HepG2 (cell line): Measurements from ENCODE around the gene ACO1. TPM values are rescaled to one million over a fixed set of nuclear protein-coding genes. Genes with fewer than 3 reads are reported as not detected.

Source experiments
- ATAC-seq: fragments of 200-7000 bp; cut with Tn5 transposase; 3 replicates; pipeline ENCODE4 v1.9.1; 2020; ENCODE audit warnings: mild to moderate bottlenecking, moderate library complexity
- BruUV-seq: library from RNA; stranded (reverse); fragments of 400-500 nt; replicated peaks from 2 replicates; lab custom pipeline; 2021; lab: Mats Ljungman, UMichigan
- CTCF ChIA-PET: fragments of 300-600 bp; formaldehyde crosslinking; extraction: SDS; loops from one replicate; lab custom pipeline; 2021; ENCODE audit warnings: low total read pairs, inconsistent platforms, low intra/inter-chr PET ratio; lab: Yijun Ruan, JAX
- POLR2A ChIA-PET: fragments of 350-600 bp; sonication (Branson Sonifier 250); formaldehyde crosslinking; loops from one replicate; lab custom pipeline; 2020; ENCODE audit warnings: antibody characterized with exemption, inconsistent platforms; lab: Yijun Ruan, JAX
- DNase-seq: peaks from one replicate; pipeline ENCODE4 v3.0.0-alpha.2; 2015; ENCODE audit warnings: low spot score
- FAIRE-seq: peaks from 3 replicates; lab custom pipeline; 2011; peaks lifted over from hg19 to GRCh38; lab: Jason Lieb, UNC
- H2AFZ ChIP-seq: one replicate; pipeline ENCODE4 v1.6.1; 2011; ENCODE audit warnings: low read length, inconsistent platforms
- H3K27ac ChIP-seq: fragments of 300-600 bp; 3 replicates; pipeline ENCODE4 v1.8.0; 2011; ENCODE audit warnings: mixed run types, mild to moderate bottlenecking, mixed read lengths, low read length, inconsistent platforms; ENCODE audit not compliant: insufficient read depth; ENCODE audit errors: extremely low read length
- H3K27me3 ChIP-seq, 2 experiments: fragments of 200-600 bp in 1 of 2; 2 replicates in 1 of 2; 3 replicates in 1 of 2; pipeline versions ENCODE4 v1.6.0 to v1.8.0; 2011; ENCODE audit warnings: low read length in 2 of 2, mild to moderate bottlenecking in 2 of 2, moderate library complexity in 2 of 2, inconsistent platforms in 1 of 2; ENCODE audit not compliant: insufficient read depth in 2 of 2, control insufficient read depth in 1 of 2
- H3K36me3 ChIP-seq, 2 experiments: fragments of 200-600 bp in 1 of 2; replicated peaks in 1 of 2; 2 replicates in 1 of 2; 3 replicates in 1 of 2; pipeline versions ENCODE4 v1.5.1 to v1.8.0; 2011; ENCODE audit warnings: low read length in 2 of 2, inconsistent platforms in 1 of 2; ENCODE audit not compliant: insufficient read depth in 2 of 2, control insufficient read depth in 1 of 2
- H3K4me1 ChIP-seq: 2 replicates; pipeline ENCODE4 v1.5.1; 2012; ENCODE audit warnings: low read length, inconsistent platforms; ENCODE audit not compliant: insufficient read depth
- H3K4me2 ChIP-seq: 2 replicates; pipeline ENCODE4 v1.6.0; 2011; ENCODE audit warnings: low read depth, low read length, inconsistent platforms
- H3K4me3 ChIP-seq, 3 experiments: fragments of 200-600 bp in 1 of 3; sonication (generic), shearing (Covaris generic) in 1 of 3; replicated peaks in 1 of 3; 2 replicates each; pipeline ENCODE4 v1.5.1; 2011 to 2016; ENCODE audit warnings: low read length in 3 of 3, inconsistent platforms in 2 of 3, low read depth in 2 of 3, mild to moderate bottlenecking in 2 of 3, control low read depth in 1 of 3, mixed read lengths in 1 of 3; ENCODE audit not compliant: insufficient read depth in 1 of 3
- H3K79me2 ChIP-seq: one replicate; pipeline ENCODE4 v1.6.1; 2011; ENCODE audit warnings: low read length, inconsistent platforms; ENCODE audit not compliant: insufficient read depth
- H3K9ac ChIP-seq: 2 replicates; pipeline ENCODE4 v1.6.0; 2011; ENCODE audit warnings: mild to moderate bottlenecking, low read depth, low read length, inconsistent platforms; ENCODE audit not compliant: insufficient read depth
- H3K9me3 ChIP-seq: 2 replicates; pipeline ENCODE4 v1.5.1; 2012; ENCODE audit warnings: mild to moderate bottlenecking, low read length
- H4K20me1 ChIP-seq: 2 replicates; pipeline ENCODE4 v1.6.0; 2011; ENCODE audit warnings: inconsistent platforms, mild to moderate bottlenecking, low read length, moderate library complexity; ENCODE audit not compliant: insufficient read depth
- CENPBD1 ChIP-seq: sonication (generic); formaldehyde crosslinking; IDR thresholded peaks from 2 replicates; pipeline ENCODE4 v1.8.0; 2022; ENCODE audit warnings: missing genetic modification reagents, low read depth, mild to moderate bottlenecking, borderline replicate concordance
- CENPX ChIP-seq: sonication (generic); formaldehyde crosslinking; IDR thresholded peaks from 2 replicates; pipeline ENCODE4 v1.9.0; 2021; ENCODE audit warnings: mild to moderate bottlenecking, missing genetic modification reagents, moderate library complexity
- GLI4 ChIP-seq: sonication (generic); formaldehyde crosslinking; IDR thresholded peaks from 2 replicates; pipeline ENCODE4 v1.5.1; 2020; ENCODE audit warnings: missing genetic modification reagents, mild to moderate bottlenecking, moderate library complexity, borderline replicate concordance
- GTF3A ChIP-seq: sonication (generic); formaldehyde crosslinking; conservative IDR thresholded peaks from 2 replicates; pipeline ENCODE4 v1.4.0; 2020; ENCODE audit warnings: mild to moderate bottlenecking, missing genetic modification reagents
- GZF1 ChIP-seq: sonication (generic); formaldehyde crosslinking; IDR thresholded peaks from 2 replicates; pipeline ENCODE4 v1.5.1; 2020; ENCODE audit warnings: mild to moderate bottlenecking, missing genetic modification reagents
- MIXL1 ChIP-seq: IDR thresholded peaks from 2 replicates; pipeline ENCODE4 v1.6.1; 2016
- SALL1 ChIP-seq: sonication (generic); formaldehyde crosslinking; IDR thresholded peaks from 2 replicates; pipeline ENCODE4 v1.8.0; 2022; ENCODE audit warnings: mild to moderate bottlenecking, missing genetic modification reagents
- WIZ ChIP-seq: sonication (generic); formaldehyde crosslinking; IDR thresholded peaks from 2 replicates; pipeline ENCODE4 v1.5.1; 2020; ENCODE audit warnings: mild to moderate bottlenecking, missing genetic modification reagents
- ZBTB46 ChIP-seq: sonication (generic); formaldehyde crosslinking; IDR thresholded peaks from 2 replicates; pipeline ENCODE4 v1.4.0; 2020; ENCODE audit warnings: mild to moderate bottlenecking, missing genetic modification reagents, borderline replicate concordance
- ZFP37 ChIP-seq: sonication (generic); formaldehyde crosslinking; IDR thresholded peaks from 2 replicates; pipeline ENCODE4 v1.4.0; 2020; ENCODE audit warnings: missing genetic modification reagents, borderline replicate concordance
- ZNF33B ChIP-seq: sonication (generic); formaldehyde crosslinking; IDR thresholded peaks from 2 replicates; pipeline ENCODE4 v1.5.1; 2020; ENCODE audit warnings: mild to moderate bottlenecking, missing genetic modification reagents
- ZNF598 ChIP-seq: sonication (generic); formaldehyde crosslinking; IDR thresholded peaks from 2 replicates; pipeline ENCODE4 v1.5.1; 2020; ENCODE audit warnings: mild to moderate bottlenecking, missing genetic modification reagents, borderline replicate concordance
- WGBS: methylation state at CpG from one replicate; pipeline ENCODE4 v1.1.6; 2017; ENCODE audit warnings: low lambda C conversion rate; 5-methylcytosine and 5-hydroxymethylcytosine counted together
- in situ Hi-C: cut with HindIII; loops from 2 replicates; pipeline ENCODE4 v1.10.0; 2017; ENCODE audit warnings: low pct_unique_long_range_greater_than_20kb; ENCODE audit not compliant: extremely low pct_ligation_motif_present
- intact Hi-C: fragments of 100-400 bp; cut with micrococcal nuclease; formaldehyde crosslinking; loops from one replicate; pipeline ENCODE4 v1.10.0; 2022; ENCODE audit not compliant: unreplicated experiment
- polyA plus RNA-seq, 8 experiments: library from polyadenylated mRNA; depleted of rRNA in 3 of 8; stranded (reverse) in 7 of 8; unstranded in 1 of 8; fragments of >200 nt; fragmentation: Illumina TruSeq in 4 of 8; extraction: Trizol in 4 of 8; gene quantifications; 2 replicates each; pipeline versions ENCODE4 v1.2.1 to v1.2.3, GENCODE V29; 2011 to 2016; ENCODE audit warnings: low read depth in 4 of 8, missing spikeins in 1 of 8, mixed read lengths in 1 of 8; ENCODE audit not compliant: insufficient read depth in 1 of 8
- total RNA-seq, 5 experiments: library from RNA; depleted of rRNA; stranded (reverse); fragments of >200 nt; fragmentation: Illumina TruSeq; extraction: Trizol; gene quantifications; 2 replicates each; pipeline ENCODE4 v1.2.3, GENCODE V29; 2016; ENCODE audit warnings: low read depth in 1 of 5

The ACO1 gene
- total and polyA plus RNA-seq, 2 of the 13 experiments (the other 11 are each of a cell fraction or from before 2014, with no cell fraction given), result 20.1 to 48.2 TPM

GRCh38 chr9:32441678-32442077 lies 57.2 kb downstream of the ACO1 start:
- no peak overlapping the region for H3K4me2 ChIP-seq
- no peak overlapping the region for H3K9ac ChIP-seq
- H2AFZ ChIP-seq, result no peak overlapping the region
- peaks cover 5 to 51% of the 10 kb centered on the region in 2 experiments for H3K36me3 ChIP-seq
- BruUV-seq, result no TSS peak
- FAIRE-seq (no peak), DNase-seq (no peak), ATAC-seq (no peak)
- 100% methylated on average over 3 of the region's 5 CpGs for WGBS
- H3K9me3 ChIP-seq, result no peaks in the 10 kb centered on the region
- intact Hi-C loops, result no loop called here
- H3K79me2 ChIP-seq, result no peaks in the 10 kb centered on the region
- no peak overlapping the region for H3K27ac ChIP-seq
- H4K20me1 ChIP-seq, result no peaks in the 10 kb centered on the region
- ChIA-PET POLR2A (no interaction called here), CTCF (no interaction called here)
- TF ChIP-seq MIXL1 (CRISPR knock-in tag), result no peak
- no peak for TF ChIP-seq ZNF33B (CRISPR knock-in tag)
- no peak for TF ChIP-seq GTF3A (CRISPR knock-in tag)
- TF ChIP-seq ZBTB46, result no peak
- no peak for TF ChIP-seq SALL1 (CRISPR knock-in tag)
- no peak for TF ChIP-seq WIZ (CRISPR knock-in tag)
- no peak for TF ChIP-seq CENPX
- no peak for TF ChIP-seq GLI4
- TF ChIP-seq GZF1 (CRISPR knock-in tag), result no peak
- TF ChIP-seq CENPBD1 (CRISPR knock-in tag), result no peak
- TF ChIP-seq ZFP37 (CRISPR knock-in tag), result no peak
- TF ChIP-seq ZNF598, result no peak
- no peak overlapping the region for H3K4me3 ChIP-seq
- H3K27me3 ChIP-seq, result no peaks in the 10 kb centered on the region
- H3K4me1 ChIP-seq, result peaks cover 5% of the 10 kb centered on the region; the same call in 1 of the 2 replicates
- in situ Hi-C loops, result no loop called here
